ENCODE results near the gene KRTAP3-2.

DNA sequence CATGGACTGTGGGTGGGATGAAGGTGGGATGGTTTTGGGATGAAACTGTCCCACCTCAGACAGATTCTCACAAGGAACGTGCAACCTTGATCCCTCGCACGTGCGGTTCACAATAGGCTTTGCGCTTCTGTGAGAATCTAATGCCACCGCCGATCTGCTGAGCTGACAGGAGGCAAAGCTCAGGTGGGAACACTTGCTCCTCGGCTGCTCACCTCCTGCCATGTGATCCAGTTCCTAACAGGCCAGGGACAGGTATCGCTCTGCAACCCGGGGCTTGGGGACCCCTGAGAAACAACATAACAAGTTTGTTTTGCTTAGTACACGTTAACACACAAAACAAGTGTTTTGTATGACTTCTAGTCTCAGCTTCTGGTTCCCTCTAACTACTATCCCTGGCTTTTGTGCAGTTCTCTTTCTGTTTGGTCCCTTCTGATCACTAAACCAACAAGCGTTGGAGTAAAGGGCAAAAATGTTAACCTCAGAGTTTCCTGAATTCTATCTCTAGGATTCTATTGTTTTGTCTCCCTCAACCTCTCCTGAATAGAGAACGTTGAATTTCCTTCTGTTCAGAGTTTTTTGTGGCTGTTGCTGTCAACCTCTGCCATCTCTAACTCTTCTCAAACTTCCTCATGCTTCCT lies 17.0 kb upstream of the KRTAP3-2 start:
- TF ChIP-seq CTCF (IDR thresholded peaks at IDR 0.05) (no peak), EZH2 (IDR thresholded peaks at IDR 0.05; ENCODE audit: borderline replicate concordance, insufficient read depth, low read depth, low read length, poor library complexity, severe bottlenecking) (no peak)

Measured in B cell (primary cell).